GM12801 (cell line): ENCODE data around the gene ABCC1.

Experiments
- CTCF ChIP-seq: IDR thresholded peaks from one replicate; pipeline ENCODE4 v1.5.1; 2011; ENCODE audit warnings: control low read depth; ENCODE audit not compliant: insufficient read length; ENCODE audit errors: extremely low read depth

ABCC1 gene

GRCh38 chr16:15913046-15913698 is 36.2 kb upstream of the ABCC1 start:
- no peak for TF ChIP-seq CTCF

- no peak for TF ChIP-seq CTCF
Observed at GRCh38 chr16:15915555-15916081, 33.8 kb upstream of the ABCC1 start.

GRCh38 chr16:15916323-15916722 is 33.1 kb upstream of the ABCC1 start:
- TF ChIP-seq CTCF, result no peak

DNA sequence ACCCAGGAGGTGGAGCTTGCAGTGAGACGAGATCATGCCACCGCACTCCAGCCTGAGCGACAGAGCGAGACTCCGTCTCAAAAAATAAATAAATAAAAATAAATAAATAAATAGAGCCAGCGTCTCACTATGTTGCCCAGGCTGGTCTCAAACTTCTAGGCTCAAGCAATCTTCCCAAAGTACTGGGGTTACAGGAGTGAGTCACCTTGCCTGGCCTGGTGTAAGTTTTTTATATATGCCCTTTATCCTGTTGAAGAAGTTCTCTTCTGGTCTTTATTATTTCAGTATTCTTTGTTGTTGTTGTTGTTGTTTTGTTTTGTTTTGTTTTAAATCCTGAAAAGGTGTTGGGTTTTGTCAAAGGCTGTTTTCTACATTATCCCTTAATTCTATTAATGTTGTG is 30.1 kb upstream of the ABCC1 start:
- TF ChIP-seq CTCF, result no peak

- no peak for TF ChIP-seq CTCF
Observed at GRCh38 chr16:15924996-15925395, 24.4 kb upstream of the ABCC1 start.

DNA sequence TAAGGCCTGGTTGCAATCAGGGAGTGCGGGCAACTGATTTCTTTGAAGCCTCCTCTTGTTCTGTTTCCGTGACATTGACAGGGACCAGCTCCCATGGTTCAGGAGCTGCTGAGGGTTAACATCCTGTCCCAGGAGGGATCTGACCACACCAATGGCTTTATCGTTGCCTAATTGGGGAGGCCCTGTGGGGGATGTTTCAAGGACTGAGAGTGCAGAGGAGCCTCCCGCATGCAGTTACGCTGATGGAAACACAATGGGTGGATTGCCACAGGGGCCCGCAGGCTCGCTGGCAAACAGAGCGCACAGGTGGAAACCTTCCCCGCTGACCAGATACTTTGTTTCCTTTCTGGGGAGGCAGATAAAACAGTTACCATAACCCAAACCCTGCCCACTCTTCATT is 23.8 kb upstream of the ABCC1 start:
- TF ChIP-seq CTCF, result no peak

DNA sequence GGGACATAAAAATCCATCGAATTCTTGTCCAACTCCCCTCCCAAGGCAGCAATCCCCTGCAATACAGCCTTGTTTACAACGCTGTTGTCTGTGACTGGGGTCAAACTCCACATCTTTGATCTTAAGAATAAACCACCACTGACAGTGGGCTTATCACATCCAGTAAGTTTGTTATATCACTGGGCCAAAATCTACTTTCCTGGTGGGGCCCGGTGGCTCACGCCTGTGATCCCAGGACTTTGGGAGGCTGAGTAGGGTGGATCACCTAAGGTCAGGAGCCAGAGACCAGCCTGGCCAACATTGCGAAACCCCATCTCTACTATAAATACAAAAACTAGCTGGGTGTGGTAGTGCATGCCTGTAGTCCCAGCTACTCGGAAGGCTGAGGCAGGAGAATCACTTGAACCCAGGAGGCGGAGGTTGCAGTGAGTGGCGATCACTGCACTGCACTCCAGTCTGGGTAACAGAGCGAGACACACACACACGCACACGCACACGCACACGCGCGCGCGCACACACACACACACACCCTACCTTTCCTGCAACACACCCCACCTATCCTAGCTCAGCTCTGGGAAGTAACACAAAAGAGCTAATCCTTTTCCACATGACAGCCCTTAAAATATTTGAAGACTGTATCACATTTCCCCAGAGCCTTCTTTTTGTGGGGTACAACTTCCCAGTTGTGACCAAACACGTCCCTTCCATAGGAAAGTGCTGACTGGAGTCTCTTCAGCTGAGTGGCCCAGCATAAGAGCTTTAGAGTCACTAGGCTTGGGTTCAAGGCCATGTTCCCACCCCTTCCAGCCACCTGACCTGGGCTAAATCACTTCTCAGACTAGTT is 20.9 kb upstream of the ABCC1 start:
- no peak for TF ChIP-seq CTCF
